Activated T-helper 2 cell treated with anti-CD3 and anti-CD28 coated beads, Interferon-gamma antibody, Interleukin-2, Interleukin-4, amounts not matched to agents 10 μg/mL and 5 μg/mL and 100 μg/mL, durations not matched to agents 14 hours and 24 hours and 36 hours (primary cell): ENCODE data around the gene RLN1. TPM values are rescaled to one million over a fixed set of nuclear protein-coding genes. Genes with fewer than 3 reads are reported as not detected.
A peak's percentile ranks its signal among the peaks of the same experiment; 100 is the strongest.
"Not testable (repeated sequence)": the region's sequence is repeated elsewhere in the genome, so short reads cannot be mapped to it uniquely, and the experiment has no call there.

ENCODE experiments used
- DNase-seq: peaks from one replicate; pipeline ENCODE4 v3.0.0; 2021; ENCODE audit warnings: low spot score
- H3K27ac Mint-ChIP-seq: one replicate; pipeline ENCODE4 v1.8.0; 2021; ENCODE audit warnings: mixed read lengths
- H3K27me3 Mint-ChIP-seq: one replicate; pipeline ENCODE4 v1.8.0; 2021; ENCODE audit warnings: low read depth, mixed read lengths
- H3K36me3 Mint-ChIP-seq: one replicate; pipeline ENCODE4 v1.8.0; 2021; ENCODE audit warnings: low read depth, mixed read lengths
- H3K4me1 Mint-ChIP-seq: one replicate; pipeline ENCODE4 v1.8.0; 2021; ENCODE audit warnings: low read depth, mixed read lengths
- H3K4me3 Mint-ChIP-seq: one replicate; pipeline ENCODE4 v1.8.0; 2021; ENCODE audit warnings: low read depth, mild to moderate bottlenecking, moderate library complexity, mixed read lengths
- H3K9me3 Mint-ChIP-seq: one replicate; pipeline ENCODE4 v1.8.0; 2021; ENCODE audit warnings: mixed read lengths
- intact Hi-C: fragments of 100-400 bp; cut with micrococcal nuclease; formaldehyde crosslinking; loops from one replicate; pipeline ENCODE4 v1.15.1; 2023
- total RNA-seq: library from RNA; stranded (reverse); gene quantifications from 2 replicates; pipeline ENCODE4 v1.2.3, GENCODE V29; 2022

The RLN1 gene, protein sequence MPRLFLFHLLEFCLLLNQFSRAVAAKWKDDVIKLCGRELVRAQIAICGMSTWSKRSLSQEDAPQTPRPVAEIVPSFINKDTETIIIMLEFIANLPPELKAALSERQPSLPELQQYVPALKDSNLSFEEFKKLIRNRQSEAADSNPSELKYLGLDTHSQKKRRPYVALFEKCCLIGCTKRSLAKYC
- total RNA-seq, result 0.60 and 0.87 TPM in 2 replicates

DNA sequence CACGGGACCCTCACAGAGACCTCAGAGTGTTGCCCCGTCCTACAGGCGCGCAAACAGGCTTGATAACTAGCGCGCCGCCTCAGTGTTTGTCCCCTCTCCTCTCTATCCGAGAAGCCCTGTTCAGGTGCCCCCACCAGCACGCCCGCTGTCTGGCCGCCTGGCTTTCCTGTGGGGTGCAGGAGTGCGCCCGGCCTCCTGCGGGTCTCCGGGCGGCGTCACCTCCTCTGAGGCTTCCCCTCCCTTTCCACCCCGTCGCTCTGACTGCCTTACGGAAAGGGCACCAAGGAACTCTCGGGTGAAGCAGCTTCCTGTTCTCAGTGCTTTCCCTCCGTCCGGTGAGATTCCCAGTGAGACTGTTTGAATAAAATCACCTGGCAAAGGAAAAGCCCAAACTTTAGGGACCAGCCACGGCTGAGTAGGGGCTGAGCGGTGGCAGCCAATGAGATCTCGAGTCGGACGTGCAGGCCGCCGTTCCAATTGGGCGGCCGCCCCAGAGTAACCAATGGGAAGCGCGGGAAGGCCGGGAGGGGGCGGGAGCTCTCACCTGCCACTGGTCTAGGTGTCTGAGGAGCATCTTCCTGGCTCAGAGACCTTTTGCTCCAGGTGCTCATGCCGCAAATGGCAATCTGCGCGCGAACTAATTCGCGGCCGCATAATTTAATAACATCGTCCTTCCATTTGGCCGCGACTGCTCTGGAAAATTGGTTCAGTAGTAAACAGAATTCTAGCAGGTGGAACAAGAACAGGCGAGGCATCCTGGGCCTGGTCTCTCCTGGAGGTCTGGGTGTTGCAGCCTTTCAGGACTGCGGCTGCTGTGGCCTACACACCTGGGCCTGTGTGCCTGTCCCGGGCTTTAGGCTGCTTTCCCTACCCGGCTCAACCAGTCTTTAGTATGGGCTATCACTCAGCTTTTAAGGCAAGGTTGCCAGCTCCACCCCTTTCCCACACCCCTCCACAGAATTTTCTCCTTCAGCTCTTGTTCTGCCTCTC lies at the start of gene RLN1:
RLN1 (minus strand) TSS at position 885 of the 990 bp plus-strand sequence; CDS start at position 755, 130 bp downstream.
- H3K9me3 Mint-ChIP-seq, H3K27ac Mint-ChIP-seq, intact Hi-C loops, H3K27me3 Mint-ChIP-seq, H3K36me3 Mint-ChIP-seq: not testable (repeated sequence)
- peak; percentile 14 for DNase-seq
- Mint-ChIP-seq H3K4me1 (peaks cover 22% of the 10 kb centered on the region), H3K4me3 (peak within 1 kb of the TSS; percentile 54)

DNA sequence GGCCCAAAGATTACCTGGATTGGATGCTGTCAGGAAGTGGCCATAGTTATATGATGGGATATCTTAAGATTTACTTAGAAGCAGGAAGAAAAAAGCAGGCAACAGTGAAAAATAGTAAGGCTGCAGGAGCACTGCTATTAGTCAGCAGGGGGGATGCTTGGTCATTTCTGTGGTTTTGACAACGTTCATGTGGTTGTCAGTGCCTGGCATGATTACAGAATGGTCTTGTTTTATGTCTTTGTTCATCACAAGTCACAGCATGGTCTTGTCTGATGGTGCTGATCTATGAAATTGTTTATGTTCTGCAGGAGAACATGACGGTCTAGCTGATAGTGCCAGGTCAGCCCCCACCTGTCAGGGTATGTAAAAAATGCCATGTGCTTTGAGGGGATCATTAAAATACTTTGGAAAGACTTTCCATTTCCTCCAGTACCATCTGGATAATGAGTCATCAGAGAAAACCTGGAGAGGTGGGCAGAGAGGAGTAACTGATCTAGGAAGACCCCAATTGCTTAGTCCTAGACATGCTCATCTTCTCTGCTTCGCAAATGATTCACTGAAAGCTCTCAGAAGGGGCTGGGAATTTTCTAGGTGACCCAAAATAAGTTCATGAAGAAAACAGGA lies 49.5 kb upstream of the RLN1 start:
- no peaks in the 10 kb centered on the region for H3K27me3 Mint-ChIP-seq
- intact Hi-C loops, result loop anchor here (1.0 kb wide), 1 partner anchor 25 kb away; no protein-coding TSS in a partner anchor
- peaks cover 42% of the 10 kb centered on the region for H3K4me1 Mint-ChIP-seq
- no peak overlapping the region for H3K4me3 Mint-ChIP-seq
- DNase-seq, result no peak
- no peaks in the 10 kb centered on the region for H3K36me3 Mint-ChIP-seq
- H3K9me3 Mint-ChIP-seq, result no peaks in the 10 kb centered on the region
- no peak overlapping the region for H3K27ac Mint-ChIP-seq

DNA sequence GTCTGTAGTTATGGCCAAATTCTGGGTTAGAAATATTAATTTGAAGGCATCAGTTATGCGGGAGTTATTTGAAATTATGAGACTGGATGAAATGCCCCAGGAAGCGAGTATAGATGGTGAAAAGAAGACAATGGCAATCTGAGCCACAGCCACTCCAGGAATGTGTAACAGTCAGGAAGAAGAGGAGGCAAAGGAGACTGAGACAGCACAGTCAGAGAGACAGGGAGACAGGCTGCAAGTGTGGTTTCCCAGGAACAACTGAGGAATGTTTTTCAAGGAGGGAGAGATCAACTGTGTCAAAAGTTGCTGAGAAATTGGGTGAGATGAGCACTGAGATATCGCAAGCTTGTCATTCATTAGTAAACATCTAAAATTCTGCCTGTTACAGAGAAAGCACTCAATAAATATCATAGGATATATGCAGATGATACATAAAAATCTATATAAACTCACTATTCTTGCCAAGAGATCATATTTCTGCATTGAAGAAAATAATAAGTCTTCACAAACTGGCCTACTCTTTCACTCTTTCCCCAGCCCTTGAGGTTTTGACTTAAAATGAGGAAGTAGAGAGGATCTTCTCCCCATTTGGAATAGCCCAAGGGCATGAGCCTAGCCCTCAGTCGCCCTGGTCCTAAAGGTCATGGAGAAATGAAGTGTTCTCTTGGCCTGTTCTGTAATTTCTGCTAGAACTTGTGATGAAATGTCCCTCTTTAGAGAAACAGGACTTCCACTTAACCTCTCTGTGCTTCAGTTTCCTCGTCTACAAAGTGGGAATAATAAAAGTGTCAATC lies 48.5 kb upstream of the RLN1 start:
- H3K9me3 Mint-ChIP-seq, result no peaks in the 10 kb centered on the region

DNA sequence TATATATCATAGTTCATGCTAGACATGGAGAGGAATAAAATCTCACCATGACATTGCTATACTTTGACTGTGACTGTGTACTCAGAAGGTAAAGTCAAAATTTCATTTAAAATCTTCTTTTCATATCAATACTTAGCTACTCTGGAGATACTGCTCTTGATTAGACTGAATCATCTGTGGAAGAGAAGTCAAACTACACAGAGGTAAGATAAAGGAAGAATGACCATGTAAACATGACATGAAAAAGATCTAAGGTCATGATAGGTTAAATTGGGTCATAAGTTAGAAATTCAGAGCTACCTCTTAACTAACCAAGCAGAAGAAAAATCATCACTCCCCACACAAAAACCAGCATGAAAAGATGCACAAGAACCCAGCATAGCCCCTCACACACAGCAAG lies 44.8 kb upstream of the RLN1 start:
- H3K27me3 Mint-ChIP-seq, result no peaks in the 10 kb centered on the region
- H3K9me3 Mint-ChIP-seq, result no peaks in the 10 kb centered on the region
- H3K4me1 Mint-ChIP-seq, result peaks cover 34% of the 10 kb centered on the region
- H3K36me3 Mint-ChIP-seq, result peaks cover 8% of the 10 kb centered on the region
- intact Hi-C loops, result loop anchor here (5.0 kb wide), 1 partner anchor 38 kb away; no protein-coding TSS in a partner anchor
- no peak overlapping the region for H3K27ac Mint-ChIP-seq
- DNase-seq, result no peak
- H3K4me3 Mint-ChIP-seq, result no peak overlapping the region

More for the DNA sequence above, 48.5 kb upstream of the RLN1 start:
- intact Hi-C loops, result no loop called here
- DNase-seq, result no peak
- H3K27ac Mint-ChIP-seq, result no peak overlapping the region
- H3K4me3 Mint-ChIP-seq, result no peak overlapping the region
- H3K36me3 Mint-ChIP-seq, result no peaks in the 10 kb centered on the region
- no peaks in the 10 kb centered on the region for H3K27me3 Mint-ChIP-seq
- peaks cover 43% of the 10 kb centered on the region for H3K4me1 Mint-ChIP-seq

DNA sequence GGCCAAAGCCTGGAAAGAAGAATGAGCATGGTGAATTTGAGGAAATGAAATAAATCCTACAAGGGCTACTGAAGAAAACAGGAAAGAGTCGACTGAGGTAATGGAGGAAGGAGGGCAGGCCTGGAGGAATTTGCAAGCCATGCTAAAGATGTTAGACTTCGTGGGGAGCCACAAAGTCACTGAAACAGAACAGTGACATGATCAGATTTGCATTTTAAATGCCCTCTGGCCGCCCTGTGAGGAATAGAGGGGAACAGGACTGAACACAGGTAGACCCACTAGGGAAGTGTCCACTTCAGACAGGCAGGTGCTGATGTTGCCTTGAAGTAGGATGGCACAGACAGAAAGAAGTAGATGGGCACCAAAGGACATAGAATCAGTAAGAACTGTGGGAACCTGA lies 42.8 kb upstream of the RLN1 start:
- Mint-ChIP-seq H3K27ac (no peak overlapping the region), H3K4me3 (no peak overlapping the region), H3K36me3 (peaks cover 8% of the 10 kb centered on the region), H3K4me1 (peaks cover 18% of the 10 kb centered on the region), H3K27me3 (no peaks in the 10 kb centered on the region), H3K9me3 (no peaks in the 10 kb centered on the region)
- intact Hi-C loops, result loop anchor here (5.0 kb wide), 1 partner anchor 40 kb away; no protein-coding TSS in a partner anchor
- DNase-seq, result no peak

DNA sequence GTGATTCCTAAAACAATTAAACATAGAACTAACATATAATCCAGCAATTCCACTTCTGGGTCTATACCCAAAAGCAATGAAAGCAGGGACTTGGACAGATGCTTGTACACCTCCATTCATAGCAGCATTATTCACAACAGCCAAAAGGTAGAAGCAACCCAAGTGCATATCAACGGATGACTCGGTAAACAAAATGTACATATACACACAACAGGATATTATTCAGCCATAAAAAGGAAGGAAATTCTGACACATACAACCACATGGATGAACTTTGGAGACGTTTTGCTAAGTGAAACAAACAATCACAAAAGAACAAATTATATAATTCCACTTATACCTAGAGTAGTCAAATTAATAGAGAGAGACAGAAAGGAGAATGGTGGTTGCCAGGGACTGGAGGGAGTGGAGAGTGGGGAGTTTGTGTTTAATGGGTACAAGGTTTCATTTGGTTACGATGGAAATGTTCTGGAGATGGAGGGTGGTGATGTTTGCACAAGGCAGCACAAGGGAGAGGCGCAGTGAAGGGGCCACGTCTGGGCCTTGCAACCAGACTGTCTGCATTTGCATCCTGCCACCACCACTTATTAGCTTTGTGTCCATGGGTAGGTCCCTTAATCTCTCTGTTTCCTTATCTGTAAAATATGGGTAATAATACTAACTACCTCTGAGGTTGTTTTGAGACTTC lies 36.3 kb upstream of the RLN1 start:
- DNase-seq, result no peak
- H3K36me3 Mint-ChIP-seq, result peaks cover 16% of the 10 kb centered on the region
- H3K4me3 Mint-ChIP-seq, result no peak overlapping the region

DNA sequence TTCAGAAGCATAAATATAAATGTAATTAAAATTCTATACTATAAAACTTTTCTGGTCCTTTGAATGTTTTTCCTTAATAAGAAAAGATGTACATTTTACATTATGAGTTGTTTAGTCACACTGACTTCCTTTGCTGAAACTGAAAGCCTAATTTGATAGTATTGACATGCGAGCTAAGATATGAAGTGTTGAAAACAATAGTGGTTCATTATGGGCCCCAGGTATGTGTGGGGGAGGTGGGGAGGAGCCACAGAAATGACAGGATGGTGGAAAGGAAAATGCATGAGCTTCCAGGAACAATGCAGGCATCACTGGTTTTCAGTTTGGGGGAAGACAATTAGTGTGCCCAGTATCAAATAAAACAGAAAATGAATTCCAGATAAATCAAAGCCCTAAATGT lies 35.4 kb upstream of the RLN1 start:
- Mint-ChIP-seq H3K9me3 (no peaks in the 10 kb centered on the region), H3K4me3 (no peak overlapping the region), H3K4me1 (peaks cover 17% of the 10 kb centered on the region), H3K27ac (peak overlapping the region; percentile 9), H3K27me3 (no peaks in the 10 kb centered on the region), H3K36me3 (peaks cover 12% of the 10 kb centered on the region)
- intact Hi-C loops, result loop anchor here (1.0 kb wide), 1 partner anchor 11 kb away; no protein-coding TSS in a partner anchor
- DNase-seq, result no peak

More for the DNA sequence above, 36.3 kb upstream of the RLN1 start:
- Mint-ChIP-seq H3K27ac (peak overlapping the region; percentile 73), H3K9me3 (no peaks in the 10 kb centered on the region), H3K4me1 (peaks cover 17% of the 10 kb centered on the region), H3K27me3 (no peaks in the 10 kb centered on the region)
- intact Hi-C loops, result loop anchor here (1.0 kb wide), 1 partner anchor 12 kb away; no protein-coding TSS in a partner anchor

DNA sequence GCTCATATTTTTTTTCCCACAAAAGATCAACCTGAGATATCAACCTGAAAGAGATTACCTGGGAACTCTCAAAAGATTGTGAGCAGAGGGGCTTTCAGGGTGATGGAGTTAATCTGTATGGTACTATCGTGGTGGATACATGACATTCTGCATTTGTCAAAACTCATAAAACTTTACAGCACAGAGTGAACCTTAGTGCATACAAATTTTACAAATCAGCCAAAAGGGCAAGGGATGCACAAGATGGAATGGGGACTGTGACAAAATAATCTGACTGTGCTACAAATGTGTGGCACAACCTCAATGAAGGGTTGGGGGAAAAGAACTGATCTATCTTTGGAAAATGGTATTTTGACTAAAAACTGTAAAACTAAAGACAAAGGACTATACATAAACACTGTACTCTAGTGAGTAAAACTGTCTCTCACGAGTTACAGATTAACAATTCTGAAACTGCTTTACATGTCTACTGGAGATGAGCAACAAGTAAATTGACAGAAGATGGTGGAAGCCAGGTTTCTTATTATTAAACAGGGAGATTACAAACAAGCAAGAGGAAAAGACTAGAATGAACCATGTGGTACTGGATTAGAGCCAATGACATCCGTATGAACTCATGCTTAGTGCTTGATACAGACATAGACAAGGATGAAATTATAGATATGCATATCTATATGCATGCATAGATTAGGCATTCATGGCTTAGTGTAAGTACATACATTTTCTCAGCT lies 24.8 kb upstream of the RLN1 start:
- no peaks in the 10 kb centered on the region for H3K27me3 Mint-ChIP-seq
- peaks cover 29% of the 10 kb centered on the region for H3K36me3 Mint-ChIP-seq
- intact Hi-C loops, result loop anchor here (1.0 kb wide), 2 partner anchors 11 to 25 kb away; no protein-coding TSS in a partner anchor
- peaks cover 17% of the 10 kb centered on the region for H3K4me1 Mint-ChIP-seq
- no peak for DNase-seq
- H3K4me3 Mint-ChIP-seq, result no peak overlapping the region
- H3K27ac Mint-ChIP-seq, result peak overlapping the region; percentile 6
- H3K9me3 Mint-ChIP-seq, result peaks cover 7% of the 10 kb centered on the region

DNA sequence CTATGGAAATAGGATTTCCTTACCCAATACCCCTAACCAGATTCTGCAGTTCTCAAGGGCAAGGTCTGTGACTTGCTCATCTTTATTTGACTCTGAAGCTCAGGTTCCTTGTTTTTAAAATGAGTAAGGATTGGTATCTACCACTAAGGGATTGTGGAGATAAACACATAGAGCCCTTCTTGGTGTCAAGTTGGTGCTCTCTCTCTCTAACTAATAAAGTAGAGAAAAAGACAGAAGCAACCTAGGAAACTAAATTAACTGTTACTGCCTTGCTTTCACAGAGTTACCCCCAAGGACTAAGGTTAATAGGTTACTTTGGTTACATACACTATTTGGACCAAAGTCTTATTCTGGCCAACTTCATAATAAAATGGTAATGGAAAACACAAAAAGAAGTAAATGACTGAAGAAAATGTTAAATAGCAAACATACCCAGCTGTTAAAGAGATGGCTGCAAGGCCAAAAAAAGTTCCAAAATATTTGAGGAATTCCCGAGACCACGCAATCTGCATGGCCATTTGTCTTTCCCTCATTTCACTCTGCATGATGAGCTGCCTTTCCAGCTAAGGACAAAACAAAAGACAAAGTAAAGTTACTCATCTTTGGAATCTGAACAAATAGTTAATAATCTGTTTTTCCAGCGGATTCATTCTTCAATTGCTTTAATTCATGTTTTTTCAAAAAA lies 21.8 kb upstream of the RLN1 start:
- Mint-ChIP-seq H3K36me3 (peaks cover 33% of the 10 kb centered on the region), H3K9me3 (no peaks in the 10 kb centered on the region), H3K4me3 (no peak overlapping the region), H3K4me1 (peaks cover 17% of the 10 kb centered on the region), H3K27me3 (no peaks in the 10 kb centered on the region), H3K27ac (no peak overlapping the region)
- no peak for DNase-seq
- intact Hi-C loops, result no loop called here

DNA sequence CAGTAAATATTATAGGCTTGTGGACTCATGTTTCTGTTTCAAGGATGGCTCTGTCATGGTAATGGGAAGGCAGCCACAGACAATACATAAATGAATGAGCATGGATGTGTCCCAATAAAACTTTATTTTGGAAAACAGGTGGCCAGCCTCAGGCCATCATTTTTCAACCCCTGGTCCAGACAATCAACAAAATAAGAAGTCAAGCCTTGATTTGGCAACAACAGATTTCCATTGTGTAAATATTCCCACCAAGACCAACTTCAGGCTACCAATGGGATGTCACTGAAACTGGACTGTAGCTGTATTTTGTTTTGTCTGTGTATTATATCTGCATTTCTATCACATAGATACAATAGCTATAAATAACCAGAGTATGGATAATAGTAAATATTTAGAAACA lies 20.7 kb upstream of the RLN1 start:
- Mint-ChIP-seq H3K27ac (no peak overlapping the region), H3K4me3 (no peak overlapping the region), H3K4me1 (peaks cover 15% of the 10 kb centered on the region), H3K9me3 (no peaks in the 10 kb centered on the region), H3K27me3 (no peaks in the 10 kb centered on the region), H3K36me3 (peaks cover 33% of the 10 kb centered on the region)
- intact Hi-C loops, result no loop called here
- DNase-seq, result no peak
